ENCODE results near the gene DAD1. TPM values are rescaled to one million over a fixed set of nuclear protein-coding genes. Genes with fewer than 3 reads are reported as not detected.

The DAD1 gene
- total RNA-seq, 1 donor from 2014 or later, result 145 TPM

GRCh38 chr14:22606380-22606779 is 17.4 kb upstream of the DAD1 start:
- no peak for DNase-seq (ENCODE audit: extremely low spot score in 2 of 2)
- Histone ChIP-seq H3K4me1 (peaks cover 1% of the 10 kb centered on the region), H3K9me3 (no peaks in the 10 kb centered on the region), H3K27me3 (no peaks in the 10 kb centered on the region), H3K27ac (no peak overlapping the region), H3K4me3 (no peak overlapping the region), H3K36me3 (peaks cover 4 to 96% of the 10 kb centered on the region in 2 donors)
- TF ChIP-seq POLR2A (IDR thresholded peaks at IDR 0.05), result no peak
- no peak for TF ChIP-seq POLR2AphosphoS5 (IDR thresholded peaks at IDR 0.05; ENCODE audit: insufficient read depth in 1 of 2, low read depth in 1 of 2)
- TF ChIP-seq CTCF (IDR thresholded peaks at IDR 0.05), result no peak
- intact Hi-C loops (cut with DNase I), result no loop called here

- DNase-seq (ENCODE audit: extremely low spot score in 2 of 2), result no peak
- no peak for TF ChIP-seq POLR2A (IDR thresholded peaks at IDR 0.05)
- no peak for TF ChIP-seq CTCF (IDR thresholded peaks at IDR 0.05)
- TF ChIP-seq POLR2AphosphoS5 (IDR thresholded peaks at IDR 0.05; ENCODE audit: insufficient read depth in 1 of 2, low read depth in 1 of 2), result no peak
- no peaks in the 10 kb centered on the region for H3K27me3 ChIP-seq
- intact Hi-C loops (cut with DNase I), result no loop called here
- peaks cover 4 to 62% of the 10 kb centered on the region in 2 donors for H3K36me3 ChIP-seq
- peaks cover 27% of the 10 kb centered on the region for H3K4me1 ChIP-seq
- H3K4me3 ChIP-seq, result no peak overlapping the region
- H3K9me3 ChIP-seq, result no peaks in the 10 kb centered on the region
- no peak overlapping the region for H3K27ac ChIP-seq
These were observed 13.8 kb upstream of the DAD1 start for GRCh38 chr14:22602862-22603261.

GRCh38 chr14:22601996-22602395 is 13.0 kb upstream of the DAD1 start:
- no peaks in the 10 kb centered on the region for H3K27me3 ChIP-seq
- no peaks in the 10 kb centered on the region for H3K9me3 ChIP-seq
- H3K4me1 ChIP-seq, result peaks cover 27% of the 10 kb centered on the region
- TF ChIP-seq POLR2AphosphoS5 (IDR thresholded peaks at IDR 0.05; ENCODE audit: insufficient read depth in 1 of 2, low read depth in 1 of 2), result no peak
- no peak for TF ChIP-seq CTCF (IDR thresholded peaks at IDR 0.05)
- no peak for TF ChIP-seq POLR2A (IDR thresholded peaks at IDR 0.05)
- H3K36me3 ChIP-seq, result peaks cover 4 to 53% of the 10 kb centered on the region in 2 donors
- no peak overlapping the region for H3K27ac ChIP-seq
- intact Hi-C loops (cut with DNase I), result no loop called here
- no peak for DNase-seq (ENCODE audit: extremely low spot score in 2 of 2)
- no peak overlapping the region for H3K4me3 ChIP-seq

- TF ChIP-seq POLR2A (IDR thresholded peaks at IDR 0.05) (no peak), CTCF (IDR thresholded peaks at IDR 0.05) (no peak), POLR2AphosphoS5 (IDR thresholded peaks at IDR 0.05; ENCODE audit: insufficient read depth in 1 of 2, low read depth in 1 of 2) (no peak)
- intact Hi-C loops (cut with DNase I), result no loop called here
- DNase-seq (ENCODE audit: extremely low spot score in 2 of 2), result no peak
- Histone ChIP-seq H3K27me3 (no peaks in the 10 kb centered on the region), H3K4me3 (no peak overlapping the region), H3K36me3 (peaks cover 4 to 48% of the 10 kb centered on the region in 2 donors), H3K9me3 (no peaks in the 10 kb centered on the region), H3K27ac (no peak overlapping the region), H3K4me1 (peaks cover 27% of the 10 kb centered on the region)
These were observed 12.4 kb upstream of the DAD1 start for GRCh38 chr14:22601456-22601855.

GRCh38 chr14:22600027-22600426 is 11.0 kb upstream of the DAD1 start:
- Histone ChIP-seq H3K4me1 (peaks cover 27% of the 10 kb centered on the region), H3K27ac (no peak overlapping the region)
- TF ChIP-seq POLR2A (IDR thresholded peaks at IDR 0.05) (no peak), CTCF (IDR thresholded peaks at IDR 0.05) (no peak), POLR2AphosphoS5 (IDR thresholded peaks at IDR 0.05; ENCODE audit: insufficient read depth in 1 of 2, low read depth in 1 of 2) (no peak)

More at GRCh38 chr14:22600027-22600426, 11.0 kb upstream of the DAD1 start:
- intact Hi-C loops (cut with DNase I), result no loop called here
- Histone ChIP-seq H3K9me3 (no peaks in the 10 kb centered on the region), H3K27me3 (no peaks in the 10 kb centered on the region), H3K4me3 (peak overlapping the region in 1 of 2 donors; percentile 70), H3K36me3 (peaks cover 2 to 34% of the 10 kb centered on the region in 2 donors)
- DNase-seq (ENCODE audit: extremely low spot score in 2 of 2), result no peak
